Measurements from ENCODE around the gene CLDN6.
A peak's percentile ranks its signal among the peaks of the same experiment; 100 is the strongest.

Gene CLDN6

DNA sequence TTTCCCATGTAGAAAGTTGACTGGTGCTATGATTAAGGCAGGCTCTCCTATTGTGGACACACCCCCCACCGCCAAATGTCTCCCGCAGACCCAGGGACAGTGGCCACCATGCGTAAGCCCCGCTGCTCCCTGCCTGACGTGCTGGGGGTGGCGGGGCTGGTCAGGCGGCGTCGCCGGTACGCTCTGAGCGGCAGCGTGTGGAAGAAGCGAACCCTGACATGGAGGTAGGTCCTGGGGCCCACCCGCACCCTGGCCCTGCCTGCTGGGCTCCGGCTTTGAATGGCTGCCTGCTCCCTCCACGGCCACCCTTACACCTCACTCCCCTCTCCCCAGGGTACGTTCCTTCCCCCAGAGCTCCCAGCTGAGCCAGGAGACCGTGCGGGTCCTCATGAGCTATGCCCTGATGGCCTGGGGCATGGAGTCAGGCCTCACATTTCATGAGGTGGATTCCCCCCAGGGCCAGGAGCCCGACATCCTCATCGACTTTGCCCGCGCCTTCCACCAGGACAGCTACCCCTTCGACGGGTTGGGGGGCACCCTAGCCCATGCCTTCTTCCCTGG, 32.0 kb upstream of the CLDN6 start:
- TF ChIP-seq, protein P1, sequence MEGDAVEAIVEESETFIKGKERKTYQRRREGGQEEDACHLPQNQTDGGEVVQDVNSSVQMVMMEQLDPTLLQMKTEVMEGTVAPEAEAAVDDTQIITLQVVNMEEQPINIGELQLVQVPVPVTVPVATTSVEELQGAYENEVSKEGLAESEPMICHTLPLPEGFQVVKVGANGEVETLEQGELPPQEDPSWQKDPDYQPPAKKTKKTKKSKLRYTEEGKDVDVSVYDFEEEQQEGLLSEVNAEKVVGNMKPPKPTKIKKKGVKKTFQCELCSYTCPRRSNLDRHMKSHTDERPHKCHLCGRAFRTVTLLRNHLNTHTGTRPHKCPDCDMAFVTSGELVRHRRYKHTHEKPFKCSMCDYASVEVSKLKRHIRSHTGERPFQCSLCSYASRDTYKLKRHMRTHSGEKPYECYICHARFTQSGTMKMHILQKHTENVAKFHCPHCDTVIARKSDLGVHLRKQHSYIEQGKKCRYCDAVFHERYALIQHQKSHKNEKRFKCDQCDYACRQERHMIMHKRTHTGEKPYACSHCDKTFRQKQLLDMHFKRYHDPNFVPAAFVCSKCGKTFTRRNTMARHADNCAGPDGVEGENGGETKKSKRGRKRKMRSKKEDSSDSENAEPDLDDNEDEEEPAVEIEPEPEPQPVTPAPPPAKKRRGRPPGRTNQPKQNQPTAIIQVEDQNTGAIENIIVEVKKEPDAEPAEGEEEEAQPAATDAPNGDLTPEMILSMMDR (IDR thresholded peaks at IDR 0.05; ENCODE audit: low read depth, low read length, missing control alignments), result no peak
- no peak overlapping the region for H3K4me3 ChIP-seq (replicated peaks; ENCODE audit: low read depth, low read length)
- no peak for DNase-seq (ENCODE audit: extremely low read depth, low read depth)

DNA sequence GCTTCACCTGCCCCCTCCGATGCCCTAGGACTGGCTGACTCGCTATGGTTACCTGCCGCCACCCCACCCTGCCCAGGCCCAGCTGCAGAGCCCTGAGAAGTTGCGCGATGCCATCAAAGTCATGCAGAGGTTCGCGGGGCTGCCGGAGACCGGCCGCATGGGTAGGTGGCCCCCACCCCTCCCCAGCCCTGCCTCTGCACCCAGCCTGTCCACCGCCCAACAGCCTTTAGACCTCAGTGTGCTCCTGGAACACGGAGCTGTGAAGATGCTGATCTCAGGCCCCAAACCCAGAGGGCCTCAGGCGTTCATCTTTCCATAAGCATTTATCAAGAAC, 29.4 kb upstream of the CLDN6 start:
- DNase-seq (ENCODE audit: extremely low read depth, low read depth), result no peak
- TF ChIP-seq, protein P1 (IDR thresholded peaks at IDR 0.05; ENCODE audit: low read depth, low read length, missing control alignments), result no peak
- no peak overlapping the region for H3K4me3 ChIP-seq (replicated peaks; ENCODE audit: low read depth, low read length)

DNA sequence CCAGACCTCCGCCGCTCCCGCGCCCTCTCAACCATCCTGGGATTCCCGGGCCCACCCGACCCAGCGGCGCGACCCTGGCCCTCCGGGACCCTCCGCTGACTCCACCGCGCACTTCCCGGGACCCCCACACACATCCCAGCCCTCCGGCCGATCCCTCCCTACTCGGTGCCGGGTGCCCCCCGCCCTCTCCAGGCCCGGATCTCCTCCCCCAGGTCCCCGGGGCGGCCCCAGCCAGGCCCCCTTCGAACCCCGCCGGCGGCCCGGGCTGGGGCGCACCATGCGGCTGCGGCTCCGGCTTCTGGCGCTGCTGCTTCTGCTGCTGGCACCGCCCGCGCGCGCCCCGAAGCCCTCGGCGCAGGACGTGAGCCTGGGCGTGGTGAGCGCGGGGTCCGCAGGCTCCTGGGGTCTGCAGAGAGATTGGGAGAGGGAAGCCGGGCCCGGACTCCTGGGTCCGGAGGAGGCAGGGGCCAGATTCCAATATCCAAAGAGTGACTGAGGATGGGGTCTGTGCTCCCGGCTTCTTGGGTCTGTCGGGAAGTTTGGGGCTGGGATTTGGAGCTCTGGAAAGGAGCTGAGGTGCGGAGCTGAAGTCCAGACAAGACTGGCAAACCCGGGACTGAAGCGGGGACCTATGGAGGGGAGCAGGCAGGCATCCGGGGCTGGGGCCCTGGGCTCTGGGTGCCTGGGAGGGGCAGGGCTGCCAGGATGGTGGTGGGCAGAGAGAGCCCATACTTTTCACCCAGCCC, 28.8 kb upstream of the CLDN6 start:
- H3K4me3 ChIP-seq (replicated peaks; ENCODE audit: low read depth, low read length), result 0 out of 2 replicates have a peak overlapping the region, but pooled peaks have one; percentile 13
- TF ChIP-seq, protein P1 (IDR thresholded peaks at IDR 0.05; ENCODE audit: low read depth, low read length, missing control alignments), result no peak

DNA sequence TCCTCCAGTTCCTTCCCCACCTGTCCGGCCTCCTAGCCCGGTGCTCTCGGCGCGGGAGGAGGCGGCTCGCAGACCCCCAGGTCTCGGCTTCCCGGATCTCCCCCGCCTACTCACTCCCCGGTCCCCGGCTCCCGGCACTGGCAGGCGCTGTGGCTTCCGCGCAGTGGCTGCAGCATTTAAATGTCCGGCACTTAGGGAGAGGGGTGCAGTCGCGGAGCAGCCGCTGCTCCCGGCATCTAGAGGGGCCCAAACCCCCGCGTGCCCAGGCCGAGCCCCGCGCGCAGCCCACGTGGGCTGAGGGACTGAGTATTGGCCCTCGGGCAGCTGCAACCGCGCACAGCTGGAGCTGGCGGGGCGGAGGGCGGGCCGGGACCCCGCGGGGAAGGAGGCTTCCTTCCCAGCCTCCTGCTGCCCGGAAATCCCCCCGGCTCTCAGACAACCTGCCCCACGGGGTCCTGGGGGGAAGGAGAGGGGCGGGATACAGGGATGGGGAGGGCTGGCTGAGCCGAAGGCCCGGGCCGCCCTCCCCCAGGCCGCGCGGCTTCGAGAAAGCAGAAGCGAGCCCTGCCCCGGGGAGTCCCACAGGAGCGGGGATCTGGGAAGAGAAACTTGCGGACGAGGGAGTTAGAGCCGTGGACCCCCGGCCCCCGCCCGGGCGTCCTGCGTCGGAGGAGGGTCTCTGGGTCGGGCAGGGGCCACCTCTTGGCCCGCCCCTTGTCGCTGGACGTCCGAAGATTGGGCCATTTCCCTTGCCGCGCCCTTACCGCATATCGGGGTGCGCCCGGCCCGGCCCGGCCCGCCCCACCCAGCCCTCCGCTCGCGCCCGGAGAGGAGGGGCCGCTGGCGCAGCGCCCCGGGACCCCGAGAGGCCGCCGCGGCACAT, 28.0 kb upstream of the CLDN6 start, which contains the start of gene MMP25:
MMP25 (plus strand) TSS at position 804 of the 883 bp plus-strand sequence. CDS start 357 bp downstream, outside the sequence.
- no peak for DNase-seq (ENCODE audit: extremely low read depth, low read depth)
- H3K4me3 ChIP-seq (replicated peaks; ENCODE audit: low read depth, low read length), result peak within 1 kb of the TSS; percentile 43

More for the DNA sequence above, 28.8 kb upstream of the CLDN6 start:
- DNase-seq (ENCODE audit: extremely low read depth, low read depth), result no peak

DNA sequence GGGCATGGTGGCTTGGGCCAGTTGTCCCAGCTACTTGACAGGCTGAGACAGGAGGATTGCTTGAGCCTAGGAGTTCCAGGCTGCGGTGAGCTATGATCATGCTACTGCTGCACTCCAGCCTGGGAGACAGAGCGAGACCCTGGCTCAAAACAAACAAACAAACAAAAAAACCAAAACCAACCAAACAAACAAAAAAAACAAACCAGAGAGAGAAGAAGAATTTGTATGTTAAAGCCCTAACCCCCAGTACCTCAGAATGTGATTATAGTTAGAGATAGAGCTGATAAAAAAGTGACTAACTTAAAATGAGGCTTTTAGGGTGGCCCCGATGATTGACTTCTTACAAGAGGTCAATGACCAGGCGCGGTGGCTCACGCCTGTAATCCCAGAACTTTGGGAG, 26.7 kb upstream of the CLDN6 start:
- DNase-seq (ENCODE audit: extremely low read depth, low read depth), result no peak
- H3K4me3 ChIP-seq (replicated peaks; ENCODE audit: low read depth, low read length), result no peak overlapping the region
- TF ChIP-seq, protein P1 (IDR thresholded peaks at IDR 0.05; ENCODE audit: low read depth, low read length, missing control alignments), result no peak

More for the DNA sequence above, 28.0 kb upstream of the CLDN6 start, which contains the start of gene MMP25:
- TF ChIP-seq, protein P1 (IDR thresholded peaks at IDR 0.05; ENCODE audit: low read depth, low read length, missing control alignments), result no peak

DNA sequence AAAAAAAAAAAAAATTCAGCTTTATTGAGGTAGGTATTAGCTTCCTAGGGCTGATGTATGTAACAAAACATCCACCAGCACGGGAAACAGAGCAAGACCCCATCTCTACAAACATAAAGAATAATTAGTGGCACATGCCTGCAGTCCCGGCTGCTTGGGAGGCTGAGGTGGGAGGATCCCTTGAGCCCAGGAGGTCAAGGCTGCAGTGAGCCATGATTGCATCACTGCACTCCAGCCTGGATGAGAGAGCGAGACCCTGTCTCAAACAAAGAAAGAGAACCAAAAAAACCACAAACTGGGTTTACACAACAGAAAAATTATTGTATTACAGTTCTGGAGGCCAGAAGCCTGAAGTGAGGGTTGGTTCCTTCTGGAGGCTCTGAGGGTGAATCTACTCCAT, 24.4 kb upstream of the CLDN6 start:
- H3K4me3 ChIP-seq (replicated peaks; ENCODE audit: low read depth, low read length), result no peak overlapping the region
- DNase-seq (ENCODE audit: extremely low read depth, low read depth), result no peak
- TF ChIP-seq, protein P1 (IDR thresholded peaks at IDR 0.05; ENCODE audit: low read depth, low read length, missing control alignments), result no peak
